Liver (tissue), 9 donors: ENCODE measurements around the gene FBXO21. TPM values are rescaled to one million over a fixed set of nuclear protein-coding genes. Genes with fewer than 3 reads are reported as not detected.

ENCODE experiments used
- DNase-seq: peaks from one replicate; pipeline ENCODE4 v3.0.0-alpha.2; 2017; ENCODE audit warnings: low spot score
- H3K27ac ChIP-seq, 2 donors: one replicate each; pipeline ENCODE4 v1.7.0; 2013; ENCODE audit warnings: inconsistent platforms in 2 of 2, low read length in 2 of 2, control low read depth in 1 of 2, low read depth in 1 of 2, mild to moderate bottlenecking in 1 of 2
- H3K27me3 ChIP-seq, 4 donors: one replicate each; pipeline versions ENCODE4 v1.6.1 to v1.7.0; 2013; ENCODE audit warnings: low read length in 3 of 4, inconsistent platforms in 1 of 4, mild to moderate bottlenecking in 1 of 4, moderate library complexity in 1 of 4; ENCODE audit not compliant: control insufficient read depth in 4 of 4, insufficient read depth in 4 of 4
- H3K36me3 ChIP-seq, 4 donors: one replicate each; pipeline versions ENCODE4 v1.6.1 to v1.7.0; 2013; ENCODE audit warnings: low read length in 3 of 4, mild to moderate bottlenecking in 3 of 4, low read depth in 1 of 4, moderate library complexity in 1 of 4; ENCODE audit not compliant: control insufficient read depth in 4 of 4, insufficient read depth in 3 of 4
- H3K4me1 ChIP-seq, 4 donors: one replicate each; pipeline versions ENCODE4 v1.6.1 to v1.7.0; 2013; ENCODE audit warnings: low read length in 3 of 4, mild to moderate bottlenecking in 3 of 4, moderate library complexity in 1 of 4; ENCODE audit not compliant: control insufficient read depth in 4 of 4, insufficient read depth in 4 of 4
- H3K4me3 ChIP-seq, 3 donors: one replicate each; pipeline versions ENCODE4 v1.6.1 to v1.7.0; 2013; ENCODE audit warnings: low read length in 3 of 3, control low read depth in 1 of 3, low read depth in 1 of 3, mild to moderate bottlenecking in 1 of 3
- H3K9ac ChIP-seq, 2 donors: one replicate each; pipeline ENCODE4 v1.7.0; 2013; ENCODE audit warnings: low read length in 2 of 2, mild to moderate bottlenecking in 2 of 2, moderate library complexity in 2 of 2, control low read depth in 1 of 2, low read depth in 1 of 2
- H3K9me3 ChIP-seq, 4 donors: one replicate each; pipeline versions ENCODE4 v1.6.1 to v1.7.0; 2013; ENCODE audit warnings: low read length in 3 of 4; ENCODE audit not compliant: control insufficient read depth in 4 of 4
- EGR1 ChIP-seq, 2 donors: IDR thresholded peaks; 2 replicates each; pipeline ENCODE4 v1.6.1; 2016 to 2018; ENCODE audit warnings: antibody characterized with exemption in 2 of 2, low read depth in 2 of 2
- FOXA1 ChIP-seq: IDR thresholded peaks from 2 replicates; pipeline ENCODE4 v1.6.1; 2016; ENCODE audit warnings: antibody characterized with exemption
- FOXA2 ChIP-seq: IDR thresholded peaks from 2 replicates; pipeline ENCODE4 v1.6.1; 2016; ENCODE audit warnings: antibody characterized with exemption
- GABPA ChIP-seq, 2 donors: IDR thresholded peaks in 1 of 2; conservative IDR thresholded peaks in 1 of 2; 2 replicates each; pipeline ENCODE4 v1.6.1; 2016; ENCODE audit warnings: antibody characterized with exemption in 2 of 2, mild to moderate bottlenecking in 1 of 2, moderate library complexity in 1 of 2
- HNF4A ChIP-seq, 2 donors: conservative IDR thresholded peaks; 2 replicates each; pipeline ENCODE4 v1.6.1; 2016; ENCODE audit warnings: antibody characterized with exemption in 2 of 2, mild to moderate bottlenecking in 2 of 2
- HNF4G ChIP-seq: IDR thresholded peaks from 2 replicates; pipeline ENCODE4 v1.6.1; 2016; ENCODE audit warnings: antibody characterized with exemption
- JUND ChIP-seq, 2 donors: IDR thresholded peaks; 2 replicates each; pipeline ENCODE4 v1.6.1; 2016; ENCODE audit warnings: antibody characterized with exemption in 2 of 2
- NR2F2 ChIP-seq: IDR thresholded peaks from 2 replicates; pipeline ENCODE4 v1.6.1; 2016; ENCODE audit warnings: antibody characterized with exemption
- RAD21 ChIP-seq, 2 donors: IDR thresholded peaks; 2 replicates each; pipeline ENCODE4 v1.6.1; 2016; ENCODE audit warnings: antibody characterized with exemption in 2 of 2, mild to moderate bottlenecking in 2 of 2
- RXRA ChIP-seq, 2 donors: IDR thresholded peaks; 2 replicates each; pipeline ENCODE4 v1.6.1; 2017 to 2018; ENCODE audit warnings: antibody characterized with exemption in 2 of 2, mild to moderate bottlenecking in 1 of 2
- SP1 ChIP-seq: IDR thresholded peaks from 2 replicates; pipeline ENCODE4 v1.6.1; 2018; ENCODE audit warnings: antibody characterized with exemption, mild to moderate bottlenecking
- TAF1 ChIP-seq: conservative IDR thresholded peaks from 2 replicates; pipeline ENCODE4 v1.6.1; 2016; ENCODE audit warnings: antibody characterized with exemption, mild to moderate bottlenecking
- YY1 ChIP-seq: IDR thresholded peaks from 2 replicates; pipeline ENCODE4 v1.6.1; 2016; ENCODE audit warnings: antibody characterized with exemption, mild to moderate bottlenecking
- WGBS: extraction: QIAGEN DNeasy Blood & Tissue Kit; methylation state at CpG from one replicate; pipeline ENCODE4 v1.1.7; 2013; 5-methylcytosine and 5-hydroxymethylcytosine counted together
- polyA plus RNA-seq, 2 donors: library from polyadenylated mRNA; stranded (reverse) in 1 of 2; unstranded in 1 of 2; fragments of 200-250 nt in 1 of 2; fragments of >200 nt in 1 of 2; fragmentation: Nextera tagmentation in 1 of 2; extraction: Ambion mirVana in 1 of 2; gene quantifications; one replicate each; pipeline versions ENCODE4 v1.2.1 to v1.2.3, GENCODE V29; 2013 to 2015
- total RNA-seq, 2 donors: library from RNA; depleted of rRNA; stranded (reverse); fragments of >200 nt; gene quantifications; one replicate each; pipeline ENCODE4 v1.2.3, GENCODE V29; 2014
- TF ChIP-seq, protein P1 (sequence below): IDR thresholded peaks from 2 replicates; pipeline ENCODE4 v1.6.1; 2016; ENCODE audit warnings: antibody characterized with exemption
- TF ChIP-seq, protein P2 (sequence below): IDR thresholded peaks from 2 replicates; pipeline ENCODE4 v1.6.1; 2016; ENCODE audit warnings: antibody characterized with exemption
- TF ChIP-seq, protein P3 (sequence below): IDR thresholded peaks from 2 replicates; pipeline ENCODE4 v1.6.1; 2016; ENCODE audit warnings: antibody characterized with exemption
- TF ChIP-seq, protein P4 (sequence below): IDR thresholded peaks from 2 replicates; pipeline ENCODE4 v1.6.1; 2016; ENCODE audit warnings: antibody characterized with exemption, mild to moderate bottlenecking
- TF ChIP-seq, protein P5 (sequence below): fragments of 150-350 bp; IDR thresholded peaks from 2 replicates; pipeline ENCODE4 v1.5.1; 2017; ENCODE audit warnings: improper control_type of control experiment, low read depth, low read length; ENCODE audit not compliant: missing input control
- donor health status: healthy.
- donor health status: healthy.
- donor health status: healthy.
- donor health status: healthy.
- donor health status: healthy.

Gene FBXO21
- total and polyA plus RNA-seq, 4 donors = 12.9 to 54.4 (median 21.1) TPM

DNA sequence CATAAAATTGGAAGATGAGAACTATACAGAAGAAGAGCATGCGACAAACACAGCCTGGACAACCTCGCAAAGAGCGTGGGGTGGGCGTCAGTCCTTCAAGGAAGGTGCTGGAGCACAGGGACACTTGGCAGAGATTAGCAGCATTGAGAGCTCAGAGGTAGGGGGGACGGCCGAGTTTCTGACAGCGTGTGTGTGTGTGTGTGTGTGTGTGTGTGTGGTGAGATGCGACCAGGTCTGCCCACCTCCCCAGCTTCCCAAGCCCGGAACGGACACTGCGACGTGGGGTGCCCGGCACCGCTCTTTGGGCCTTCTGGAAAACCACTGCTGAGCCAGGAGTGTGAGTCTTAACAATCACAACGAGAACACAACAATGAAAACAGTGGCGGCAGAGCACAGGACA, 17.9 kb upstream of the FBXO21 start:
- Histone ChIP-seq H3K27ac (no peak overlapping the region), H3K27me3 (no peaks in the 10 kb centered on the region), H3K4me3 (no peak overlapping the region), H3K9me3 (no peaks in the 10 kb centered on the region), H3K4me1 (peaks cover 0 to 17% (median 8%) of the 10 kb centered on the region in 4 donors), H3K9ac (no peak overlapping the region), H3K36me3 (no peaks in the 10 kb centered on the region)
- TF ChIP-seq EGR1 (IDR thresholded peaks at IDR 0.05; ENCODE audit: low read depth in 2 of 2) = no peak
- TF ChIP-seq, protein P1, sequence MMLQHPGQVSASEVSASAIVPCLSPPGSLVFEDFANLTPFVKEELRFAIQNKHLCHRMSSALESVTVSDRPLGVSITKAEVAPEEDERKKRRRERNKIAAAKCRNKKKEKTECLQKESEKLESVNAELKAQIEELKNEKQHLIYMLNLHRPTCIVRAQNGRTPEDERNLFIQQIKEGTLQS = no peak
- no peak for TF ChIP-seq HNF4A (conservative IDR thresholded peaks at IDR 0.05)
- no peak for TF ChIP-seq YY1
- TF ChIP-seq JUND (IDR thresholded peaks at IDR 0.05) = no peak
- TF ChIP-seq TAF1 = no peak
- TF ChIP-seq GABPA (IDR thresholded peaks at IDR 0.05 in 1 of 2, conservative IDR thresholded peaks at IDR 0.05 in 1 of 2) = no peak
- TF ChIP-seq SP1 = no peak
- TF ChIP-seq, protein P2, sequence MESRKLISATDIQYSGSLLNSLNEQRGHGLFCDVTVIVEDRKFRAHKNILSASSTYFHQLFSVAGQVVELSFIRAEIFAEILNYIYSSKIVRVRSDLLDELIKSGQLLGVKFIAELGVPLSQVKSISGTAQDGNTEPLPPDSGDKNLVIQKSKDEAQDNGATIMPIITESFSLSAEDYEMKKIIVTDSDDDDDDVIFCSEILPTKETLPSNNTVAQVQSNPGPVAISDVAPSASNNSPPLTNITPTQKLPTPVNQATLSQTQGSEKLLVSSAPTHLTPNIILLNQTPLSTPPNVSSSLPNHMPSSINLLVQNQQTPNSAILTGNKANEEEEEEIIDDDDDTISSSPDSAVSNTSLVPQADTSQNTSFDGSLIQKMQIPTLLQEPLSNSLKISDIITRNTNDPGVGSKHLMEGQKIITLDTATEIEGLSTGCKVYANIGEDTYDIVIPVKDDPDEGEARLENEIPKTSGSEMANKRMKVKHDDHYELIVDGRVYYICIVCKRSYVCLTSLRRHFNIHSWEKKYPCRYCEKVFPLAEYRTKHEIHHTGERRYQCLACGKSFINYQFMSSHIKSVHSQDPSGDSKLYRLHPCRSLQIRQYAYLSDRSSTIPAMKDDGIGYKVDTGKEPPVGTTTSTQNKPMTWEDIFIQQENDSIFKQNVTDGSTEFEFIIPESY = no peak
- TF ChIP-seq RXRA (IDR thresholded peaks at IDR 0.05) = no peak
- TF ChIP-seq, protein P3, sequence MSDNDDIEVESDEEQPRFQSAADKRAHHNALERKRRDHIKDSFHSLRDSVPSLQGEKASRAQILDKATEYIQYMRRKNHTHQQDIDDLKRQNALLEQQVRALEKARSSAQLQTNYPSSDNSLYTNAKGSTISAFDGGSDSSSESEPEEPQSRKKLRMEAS = no peak
- no peak for TF ChIP-seq NR2F2
- TF ChIP-seq, protein P4, sequence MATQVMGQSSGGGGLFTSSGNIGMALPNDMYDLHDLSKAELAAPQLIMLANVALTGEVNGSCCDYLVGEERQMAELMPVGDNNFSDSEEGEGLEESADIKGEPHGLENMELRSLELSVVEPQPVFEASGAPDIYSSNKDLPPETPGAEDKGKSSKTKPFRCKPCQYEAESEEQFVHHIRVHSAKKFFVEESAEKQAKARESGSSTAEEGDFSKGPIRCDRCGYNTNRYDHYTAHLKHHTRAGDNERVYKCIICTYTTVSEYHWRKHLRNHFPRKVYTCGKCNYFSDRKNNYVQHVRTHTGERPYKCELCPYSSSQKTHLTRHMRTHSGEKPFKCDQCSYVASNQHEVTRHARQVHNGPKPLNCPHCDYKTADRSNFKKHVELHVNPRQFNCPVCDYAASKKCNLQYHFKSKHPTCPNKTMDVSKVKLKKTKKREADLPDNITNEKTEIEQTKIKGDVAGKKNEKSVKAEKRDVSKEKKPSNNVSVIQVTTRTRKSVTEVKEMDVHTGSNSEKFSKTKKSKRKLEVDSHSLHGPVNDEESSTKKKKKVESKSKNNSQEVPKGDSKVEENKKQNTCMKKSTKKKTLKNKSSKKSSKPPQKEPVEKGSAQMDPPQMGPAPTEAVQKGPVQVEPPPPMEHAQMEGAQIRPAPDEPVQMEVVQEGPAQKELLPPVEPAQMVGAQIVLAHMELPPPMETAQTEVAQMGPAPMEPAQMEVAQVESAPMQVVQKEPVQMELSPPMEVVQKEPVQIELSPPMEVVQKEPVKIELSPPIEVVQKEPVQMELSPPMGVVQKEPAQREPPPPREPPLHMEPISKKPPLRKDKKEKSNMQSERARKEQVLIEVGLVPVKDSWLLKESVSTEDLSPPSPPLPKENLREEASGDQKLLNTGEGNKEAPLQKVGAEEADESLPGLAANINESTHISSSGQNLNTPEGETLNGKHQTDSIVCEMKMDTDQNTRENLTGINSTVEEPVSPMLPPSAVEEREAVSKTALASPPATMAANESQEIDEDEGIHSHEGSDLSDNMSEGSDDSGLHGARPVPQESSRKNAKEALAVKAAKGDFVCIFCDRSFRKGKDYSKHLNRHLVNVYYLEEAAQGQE = no peak
- TF ChIP-seq FOXA1 = no peak
- no peak for TF ChIP-seq RAD21 (IDR thresholded peaks at IDR 0.05)
- TF ChIP-seq, protein P5, sequence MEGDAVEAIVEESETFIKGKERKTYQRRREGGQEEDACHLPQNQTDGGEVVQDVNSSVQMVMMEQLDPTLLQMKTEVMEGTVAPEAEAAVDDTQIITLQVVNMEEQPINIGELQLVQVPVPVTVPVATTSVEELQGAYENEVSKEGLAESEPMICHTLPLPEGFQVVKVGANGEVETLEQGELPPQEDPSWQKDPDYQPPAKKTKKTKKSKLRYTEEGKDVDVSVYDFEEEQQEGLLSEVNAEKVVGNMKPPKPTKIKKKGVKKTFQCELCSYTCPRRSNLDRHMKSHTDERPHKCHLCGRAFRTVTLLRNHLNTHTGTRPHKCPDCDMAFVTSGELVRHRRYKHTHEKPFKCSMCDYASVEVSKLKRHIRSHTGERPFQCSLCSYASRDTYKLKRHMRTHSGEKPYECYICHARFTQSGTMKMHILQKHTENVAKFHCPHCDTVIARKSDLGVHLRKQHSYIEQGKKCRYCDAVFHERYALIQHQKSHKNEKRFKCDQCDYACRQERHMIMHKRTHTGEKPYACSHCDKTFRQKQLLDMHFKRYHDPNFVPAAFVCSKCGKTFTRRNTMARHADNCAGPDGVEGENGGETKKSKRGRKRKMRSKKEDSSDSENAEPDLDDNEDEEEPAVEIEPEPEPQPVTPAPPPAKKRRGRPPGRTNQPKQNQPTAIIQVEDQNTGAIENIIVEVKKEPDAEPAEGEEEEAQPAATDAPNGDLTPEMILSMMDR = no peak
- no peak for TF ChIP-seq HNF4G
- TF ChIP-seq FOXA2 = no peak
- WGBS = 89% methylated on average over 16 of the region's 16 CpGs
- DNase-seq = no peak
